Cardiac septum (tissue), 1 donor: ENCODE results near the gene PXYLP1. TPM values are rescaled to one million over a fixed set of nuclear protein-coding genes. Genes with fewer than 3 reads are reported as not detected.
"Not testable (repeated sequence)": the region's sequence is repeated elsewhere in the genome, so short reads cannot be mapped to it uniquely, and the experiment has no call there.

Experiments
- DNase-seq: peaks from one replicate; pipeline ENCODE4 v3.0.0-alpha.2; 2020; ENCODE audit warnings: low spot score
- intact Hi-C: fragments of 100-400 bp; cut with DNase I; formaldehyde crosslinking; loops from one replicate; pipeline ENCODE4 v1.14.0; 2022
- total RNA-seq: library from RNA; stranded (reverse); fragmentation: NEBNext Ultra II Directional; extraction: Animal tissue kit (Norgen Biotek cat#: 25700); gene quantifications from one replicate; pipeline ENCODE4 v1.2.1, GENCODE V29; 2021
- donor health status: DM: no; HTN: no; CAD: no.

Gene PXYLP1
- total RNA-seq, 1 donor from 2014 or later = 38.8 TPM

DNA sequence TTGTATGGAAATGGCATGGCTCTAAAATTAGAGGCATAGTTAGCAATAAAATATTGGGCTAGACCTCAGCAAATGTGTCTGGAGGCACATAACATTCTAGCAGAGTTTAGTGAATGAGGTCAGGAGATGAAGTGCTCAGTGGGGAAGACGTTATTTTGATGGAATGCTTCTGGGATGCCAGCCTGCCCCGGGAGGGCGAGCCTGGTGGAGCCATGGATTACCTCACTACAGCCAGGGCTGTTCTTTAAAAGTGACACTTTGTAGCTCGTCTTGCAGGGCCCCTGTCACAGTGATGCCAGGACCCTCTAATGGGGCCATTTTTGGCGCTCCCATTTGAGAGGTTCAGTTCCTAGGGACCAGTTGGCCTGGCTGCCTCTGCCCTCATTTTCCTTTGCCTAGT, 48.5 kb downstream of the PXYLP1 start:
- intact Hi-C loops = no loop called here
- DNase-seq = no peak

DNA sequence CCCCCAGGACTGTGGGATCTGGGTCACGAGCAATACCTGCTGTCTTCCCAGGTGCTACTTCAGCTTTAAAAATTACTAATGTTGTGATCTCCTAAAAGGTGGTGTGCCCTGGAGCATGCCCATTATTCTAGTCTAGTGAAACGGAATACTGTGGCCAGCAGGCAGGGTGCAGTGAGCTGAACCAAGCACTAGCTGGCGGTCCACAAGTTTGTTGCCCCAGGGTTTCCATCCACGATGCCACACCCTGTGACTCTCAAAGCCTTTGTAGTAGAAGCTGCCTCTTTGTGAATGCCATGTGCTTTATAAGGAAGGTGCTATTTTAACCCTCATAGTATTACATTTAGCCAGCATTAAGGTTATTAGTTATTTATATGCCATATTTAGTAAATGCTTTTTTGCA, 49.1 kb downstream of the PXYLP1 start:
- intact Hi-C loops = no loop called here
- DNase-seq = no peak

- intact Hi-C loops = no loop called here
Observed at GRCh38 chr3:141285570-141285969, 53.9 kb downstream of the PXYLP1 start.

GRCh38 chr3:141286856-141287255, 55.2 kb downstream of the PXYLP1 start:
- no peak for DNase-seq

More at GRCh38 chr3:141285570-141285969, 53.9 kb downstream of the PXYLP1 start:
- DNase-seq = no peak

GRCh38 chr3:141287326-141287725, 55.7 kb downstream of the PXYLP1 start:
- intact Hi-C loops = no loop called here

More at GRCh38 chr3:141286856-141287255, 55.2 kb downstream of the PXYLP1 start:
- intact Hi-C loops = no loop called here

DNA sequence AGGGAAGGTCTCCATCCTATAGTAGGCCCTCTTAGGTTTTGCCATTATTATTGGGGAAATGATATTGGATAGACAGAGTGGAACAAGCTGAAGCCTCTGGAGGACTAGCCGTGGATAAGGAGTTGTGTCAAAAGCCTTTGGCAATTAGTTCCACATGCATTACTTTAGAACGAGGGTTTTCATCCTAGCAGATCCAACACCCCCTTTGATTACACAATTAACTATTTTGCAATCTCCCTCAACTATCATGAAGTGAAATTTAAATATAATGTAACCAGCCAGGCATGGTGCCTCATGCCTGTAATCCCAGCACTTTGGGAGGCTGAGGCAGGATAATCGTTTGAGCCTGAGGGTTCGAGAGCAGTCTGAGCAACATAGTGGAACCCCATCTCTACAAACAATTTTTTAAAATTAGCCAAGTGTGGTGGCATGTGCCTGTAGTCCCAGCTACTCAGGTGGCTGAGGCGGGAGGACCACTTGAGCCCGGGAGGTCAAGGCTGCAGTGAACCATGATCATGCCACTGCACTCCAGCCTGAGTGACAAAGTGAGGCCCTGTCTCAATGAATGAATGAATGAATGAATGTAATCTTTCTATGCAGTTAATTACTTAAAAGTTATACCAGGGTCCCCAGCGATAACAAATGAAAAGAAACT, 56.8 kb downstream of the PXYLP1 start:
- DNase-seq = no peak
- intact Hi-C loops = no loop called here

More at GRCh38 chr3:141287326-141287725, 55.7 kb downstream of the PXYLP1 start:
- DNase-seq = no peak

DNA sequence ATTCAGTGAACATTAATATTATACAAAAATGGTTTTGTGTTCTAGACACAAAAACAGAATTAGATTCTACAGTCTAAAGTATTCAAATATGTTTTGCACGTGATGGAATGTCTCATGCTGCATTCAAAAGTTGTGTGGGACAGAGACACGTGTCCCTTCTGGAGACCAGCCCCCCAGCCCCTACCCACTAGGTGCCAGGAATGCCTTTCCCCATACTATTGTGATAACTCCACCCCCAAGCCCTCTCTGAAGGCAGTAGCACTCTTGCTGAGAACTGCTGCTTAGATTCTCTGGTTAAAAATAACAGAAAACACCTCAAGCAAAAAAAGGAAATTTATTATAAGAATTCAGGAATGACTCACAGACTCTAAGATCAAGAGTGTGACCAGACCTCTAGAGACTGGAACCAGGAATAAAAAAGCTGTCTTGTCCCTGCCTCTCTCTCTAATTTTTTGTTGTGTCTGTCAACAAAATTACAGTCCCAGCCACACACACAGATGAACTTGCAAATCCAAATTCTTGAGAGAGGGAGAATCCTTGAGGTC, 57.7 kb downstream of the PXYLP1 start:
- DNase-seq = no peak
- intact Hi-C loops = no loop called here

DNA sequence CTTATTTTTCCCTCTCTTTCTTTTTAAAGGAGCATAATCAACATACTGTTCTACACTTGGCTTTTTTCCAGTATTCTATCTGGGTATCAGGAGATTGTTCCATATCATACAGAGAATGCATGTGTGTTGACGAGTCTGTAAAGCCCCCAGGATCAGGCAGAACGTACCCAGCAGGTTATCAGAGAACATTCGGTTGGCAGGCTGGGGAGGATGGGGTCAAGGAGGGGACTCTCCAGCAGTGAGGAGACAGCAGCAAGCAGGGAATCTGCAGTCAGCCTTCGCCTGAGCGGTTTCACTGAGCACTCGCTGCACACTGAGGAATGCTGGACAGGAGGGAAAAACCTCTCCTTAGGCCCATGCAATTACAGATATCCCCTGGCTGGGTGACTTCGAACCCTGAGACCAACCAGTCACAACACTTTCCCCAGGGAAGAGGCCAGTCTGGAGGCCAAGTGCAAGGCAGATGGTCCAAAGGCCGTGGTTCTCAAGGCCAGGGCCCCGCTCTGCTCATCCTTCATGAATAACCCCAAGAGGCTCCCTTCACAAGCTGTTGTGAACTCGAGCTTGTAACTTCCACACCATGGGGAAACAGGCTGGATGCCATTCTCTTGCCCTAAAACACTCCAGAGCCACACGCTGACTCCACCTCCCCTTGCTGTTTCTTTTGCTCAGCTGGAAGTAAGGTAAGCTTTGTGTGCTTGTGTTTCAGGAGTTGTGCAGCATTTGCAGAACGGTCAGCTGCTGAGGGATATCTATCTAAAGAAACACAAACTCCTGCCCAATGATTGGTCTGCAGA, 60.1 kb downstream of the PXYLP1 start:
- intact Hi-C loops = no loop called here
- no peak for DNase-seq

DNA sequence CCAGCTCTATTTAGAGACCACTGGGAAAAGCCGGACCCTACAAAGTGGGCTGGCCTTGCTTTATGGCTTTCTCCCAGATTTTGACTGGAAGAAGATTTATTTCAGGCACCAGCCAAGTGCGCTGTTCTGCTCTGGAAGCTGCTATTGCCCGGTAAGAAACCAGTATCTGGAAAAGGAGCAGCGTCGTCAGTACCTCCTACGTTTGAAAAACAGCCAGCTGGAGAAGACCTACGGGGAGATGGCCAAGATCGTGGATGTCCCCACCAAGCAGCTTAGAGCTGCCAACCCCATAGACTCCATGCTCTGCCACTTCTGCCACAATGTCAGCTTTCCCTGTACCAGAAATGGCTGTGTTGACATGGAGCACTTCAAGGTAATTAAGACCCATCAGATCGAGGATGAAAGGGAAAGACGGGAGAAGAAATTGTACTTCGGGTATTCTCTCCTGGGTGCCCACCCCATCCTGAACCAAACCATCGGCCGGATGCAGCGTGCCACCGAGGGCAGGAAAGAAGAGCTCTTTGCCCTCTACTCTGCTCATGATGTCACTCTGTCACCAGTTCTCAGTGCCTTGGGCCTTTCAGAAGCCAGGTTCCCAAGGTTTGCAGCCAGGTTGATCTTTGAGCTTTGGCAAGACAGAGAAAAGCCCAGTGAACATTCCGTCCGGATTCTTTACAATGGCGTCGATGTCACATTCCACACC, 60.9 kb downstream of the PXYLP1 start:
- no peak for DNase-seq
- intact Hi-C loops = no loop called here

- no peak for DNase-seq
- intact Hi-C loops = no loop called here
Observed at GRCh38 chr3:141294301-141294700, 62.7 kb downstream of the PXYLP1 start.

- intact Hi-C loops = no loop called here
- DNase-seq = no peak
Observed at GRCh38 chr3:141294848-141295247, 63.2 kb downstream of the PXYLP1 start.

- DNase-seq, intact Hi-C loops: not testable (repeated sequence)
Observed at GRCh38 chr3:141300426-141300825, 68.8 kb downstream of the PXYLP1 start.

DNA sequence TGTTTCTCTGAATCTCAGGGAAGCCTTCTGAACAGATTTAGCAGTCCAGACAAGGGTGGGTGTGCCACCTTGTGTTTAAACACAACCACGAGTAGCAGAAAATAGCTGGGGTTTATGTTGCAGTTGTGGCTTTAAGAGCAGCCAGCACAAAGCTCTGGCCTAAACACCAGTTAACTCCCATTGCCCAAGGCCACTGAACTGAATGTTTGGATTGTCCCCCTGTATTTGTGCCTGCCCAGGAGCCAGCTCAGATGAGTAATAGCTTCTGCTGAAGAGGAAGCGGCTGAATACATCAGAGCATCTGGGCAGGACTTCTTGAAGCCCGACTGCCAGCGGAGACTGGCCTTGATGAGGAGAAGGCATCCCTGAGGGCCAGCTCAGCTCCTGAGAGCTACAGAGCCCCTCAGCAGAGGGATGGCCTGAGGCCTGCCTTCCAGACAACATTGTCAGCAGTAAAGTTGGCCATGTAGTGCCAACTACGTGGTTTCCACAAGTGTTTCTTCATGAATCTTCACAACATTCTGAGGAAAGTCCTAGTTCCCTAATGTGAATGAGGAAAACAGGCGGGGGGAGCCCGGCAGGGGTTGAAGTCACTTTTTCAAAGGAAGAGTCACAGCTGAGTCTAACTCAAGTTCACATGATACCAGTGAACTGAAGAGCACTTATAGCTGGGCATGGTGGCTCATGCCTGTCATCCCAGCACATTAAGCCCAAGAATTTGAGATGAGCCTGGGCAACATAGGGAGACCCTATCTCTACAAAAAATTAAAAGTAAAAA, 70.9 kb downstream of the PXYLP1 start:
- no peak for DNase-seq
- intact Hi-C loops = no loop called here

DNA sequence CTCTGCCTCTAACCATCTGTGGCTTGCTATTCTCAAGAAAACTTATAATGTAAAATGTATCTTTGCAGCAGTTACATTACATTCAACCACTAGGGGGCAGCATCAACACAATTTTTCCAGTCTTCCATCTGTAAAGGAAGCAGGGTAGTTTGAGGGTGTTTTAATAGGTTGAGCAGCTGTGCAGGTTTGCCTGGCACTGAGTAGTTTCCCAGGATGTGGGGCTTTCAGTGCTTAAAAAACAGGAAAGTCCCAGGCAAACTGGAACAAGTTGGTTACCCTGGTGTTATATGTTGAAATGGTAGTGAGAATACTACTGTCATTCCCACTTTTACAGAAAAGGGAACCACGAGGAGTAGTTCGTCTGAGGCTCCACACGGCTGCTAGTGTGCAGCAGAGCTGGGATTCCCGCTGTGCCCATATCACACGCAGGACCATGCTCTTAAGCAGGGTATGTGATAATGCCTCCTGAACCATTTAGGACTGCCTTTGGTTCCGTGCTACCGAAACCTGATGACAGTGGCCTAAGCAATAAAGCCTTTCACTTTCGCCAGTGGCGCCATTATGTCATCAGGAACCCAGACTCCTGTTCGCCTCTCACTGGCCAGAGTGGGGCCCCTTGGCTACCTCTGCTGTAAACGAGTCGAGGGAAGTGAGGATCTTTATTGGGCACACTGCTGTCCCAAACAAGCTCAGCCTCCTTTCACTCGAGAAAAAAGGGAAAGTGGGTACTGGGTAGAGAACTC, 72.0 kb downstream of the PXYLP1 start:
- no peak for DNase-seq
- intact Hi-C loops = loop anchor here (2.0 kb wide), 1 partner anchor 149 kb away; no protein-coding TSS in a partner anchor

- DNase-seq = no peak
- intact Hi-C loops = loop anchor here (2.0 kb wide), 1 partner anchor 147 kb away; no protein-coding TSS in a partner anchor
Observed at GRCh38 chr3:141305436-141305835, 73.8 kb downstream of the PXYLP1 start.

DNA sequence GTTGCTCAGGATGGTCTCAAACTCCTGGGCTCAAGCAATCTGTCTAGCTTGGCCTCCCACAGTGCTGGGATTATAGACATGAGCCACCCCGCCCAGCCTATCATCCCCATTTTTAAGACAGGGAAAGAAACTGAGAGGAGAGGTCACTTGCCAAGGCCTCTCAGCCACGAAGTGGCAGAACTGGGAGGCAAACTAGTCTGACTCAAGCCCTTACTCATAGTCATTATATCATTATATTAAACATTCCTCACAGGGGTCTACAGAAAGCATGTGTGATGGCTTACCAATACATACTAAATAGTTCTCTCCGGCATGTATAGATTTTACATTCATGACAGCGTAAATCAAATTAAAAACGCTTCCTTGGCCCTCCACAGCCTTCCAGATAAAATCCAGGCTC, 74.7 kb downstream of the PXYLP1 start:
- intact Hi-C loops = no loop called here
- no peak for DNase-seq

DNA sequence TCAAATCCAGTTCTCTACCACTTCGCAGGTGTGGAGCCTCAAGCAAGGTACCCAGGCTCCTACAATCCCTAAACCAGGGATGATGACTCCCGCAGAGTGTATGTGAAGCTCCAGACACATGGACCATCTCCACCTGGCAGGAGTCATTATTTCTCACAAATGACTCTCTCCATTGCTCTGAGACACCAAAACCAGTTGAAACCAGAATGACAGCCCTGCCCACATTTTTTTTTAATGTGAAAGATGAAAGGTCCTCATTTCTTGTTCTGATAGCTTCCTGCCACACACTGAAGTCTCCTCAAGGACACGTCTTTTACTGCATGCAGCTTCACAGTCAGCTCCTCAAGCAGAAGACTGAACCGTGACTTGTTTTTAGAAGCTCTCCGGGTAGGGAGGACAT, 75.3 kb downstream of the PXYLP1 start:
- intact Hi-C loops = no loop called here
- DNase-seq = no peak

GRCh38 chr3:141307351-141308059, 75.9 kb downstream of the PXYLP1 start:
- no peak for DNase-seq
- intact Hi-C loops = no loop called here
